CD4-positive, alpha-beta T cell treated with Interleukin-17A for 4 hours (primary cell): ENCODE measurements around the gene ATP5MC2.
"Not testable (repeated sequence)": the region's sequence is repeated elsewhere in the genome, so short reads cannot be mapped to it uniquely, and the experiment has no call there.

ENCODE experiments used
- DNase-seq: peaks from one replicate; pipeline ENCODE4 v3.0.0-alpha.2; 2020; ENCODE audit warnings: mixed read lengths

Gene ATP5MC2

GRCh38 chr12:53688134-53688533 lies 12.3 kb upstream of the ATP5MC2 start:
- DNase-seq, result no peak

GRCh38 chr12:53686436-53686835 lies 10.6 kb upstream of the ATP5MC2 start:
- no peak for DNase-seq

GRCh38 chr12:53684654-53685220 lies 8.9 kb upstream of the ATP5MC2 start:
- no peak for DNase-seq

- no peak for DNase-seq
Observed at GRCh38 chr12:53683983-53684382, 8.1 kb upstream of the ATP5MC2 start.

GRCh38 chr12:53683494-53683893 lies 7.6 kb upstream of the ATP5MC2 start:
- DNase-seq, result no peak

GRCh38 chr12:53680061-53680460 lies 4.2 kb upstream of the ATP5MC2 start:
- DNase-seq, result not testable (repeated sequence)

GRCh38 chr12:53677800-53678148 lies 1.9 kb upstream of the ATP5MC2 start:
- no peak for DNase-seq

GRCh38 chr12:53677016-53677799 lies 1.3 kb upstream of the ATP5MC2 start:
- no peak for DNase-seq

GRCh38 chr12:53676656-53677015 lies 753 bp upstream of the ATP5MC2 start:
- DNase-seq, result peak; percentile 43

- DNase-seq, result no peak
Observed at GRCh38 chr12:53674977-53675700, 744 bp downstream of the ATP5MC2 start.

- DNase-seq, result no peak
Observed at GRCh38 chr12:53670971-53671370, 4.9 kb downstream of the ATP5MC2 start.

GRCh38 chr12:53670308-53670707 lies 5.6 kb downstream of the ATP5MC2 start:
- DNase-seq, result no peak

- DNase-seq, result no peak
Observed at GRCh38 chr12:53667080-53667479, 8.8 kb downstream of the ATP5MC2 start.

- no peak for DNase-seq
Observed at GRCh38 chr12:53664936-53665335, 10.9 kb downstream of the ATP5MC2 start.

- DNase-seq, result no peak
Observed at GRCh38 chr12:53664191-53664590, 11.7 kb downstream of the ATP5MC2 start.

GRCh38 chr12:53660041-53660440 lies 15.8 kb downstream of the ATP5MC2 start:
- DNase-seq, result no peak

GRCh38 chr12:53659571-53659981 lies 16.3 kb downstream of the ATP5MC2 start:
- DNase-seq, result no peak

GRCh38 chr12:53659011-53659551 lies 16.8 kb downstream of the ATP5MC2 start:
- no peak for DNase-seq

- no peak for DNase-seq
Observed at GRCh38 chr12:53657041-53657440, 18.8 kb downstream of the ATP5MC2 start.

GRCh38 chr12:53653595-53653994 lies 22.3 kb downstream of the ATP5MC2 start:
- no peak for DNase-seq

- no peak for DNase-seq
Observed at GRCh38 chr12:53652366-53652765, 23.5 kb downstream of the ATP5MC2 start.

GRCh38 chr12:53651737-53652136 lies 24.1 kb downstream of the ATP5MC2 start:
- DNase-seq, result no peak

GRCh38 chr12:53646300-53646699 lies 29.6 kb downstream of the ATP5MC2 start:
- not testable (repeated sequence) for DNase-seq

GRCh38 chr12:53645165-53645564 lies 30.7 kb downstream of the ATP5MC2 start:
- DNase-seq, result no peak
